HG02943 (cell line): ENCODE measurements around the gene RBM28.

Experiments used
- ATAC-seq: cut with Tn5 transposase; IDR thresholded peaks from one replicate; pipeline ENCODE4 v1.9.1; 2021; ENCODE audit warnings: mild to moderate bottlenecking, low read depth, moderate library complexity; ENCODE audit not compliant: unreplicated experiment

Gene RBM28

GRCh38 chr7:128373606-128374005 is 29.9 kb upstream of the RBM28 start:
- no peak for ATAC-seq

GRCh38 chr7:128370491-128370890 is 26.8 kb upstream of the RBM28 start:
- no peak for ATAC-seq

GRCh38 chr7:128366986-128367385 is 23.3 kb upstream of the RBM28 start:
- ATAC-seq, result no peak

- no peak for ATAC-seq
Observed at GRCh38 chr7:128366300-128366699, 22.6 kb upstream of the RBM28 start.

GRCh38 chr7:128365432-128365831 is 21.7 kb upstream of the RBM28 start:
- no peak for ATAC-seq

- no peak for ATAC-seq
Observed at GRCh38 chr7:128364166-128364870, 20.6 kb upstream of the RBM28 start.

GRCh38 chr7:128363261-128363721 is 19.6 kb upstream of the RBM28 start:
- ATAC-seq, result no peak

GRCh38 chr7:128362670-128363069 is 19.0 kb upstream of the RBM28 start:
- no peak for ATAC-seq

GRCh38 chr7:128361411-128362379 is 18.0 kb upstream of the RBM28 start, which contains the start of gene PRRT4:
Gene PRRT4 (minus strand): TSS chr7:128361690.
- ATAC-seq, result no peak

GRCh38 chr7:128360359-128360678 is 16.6 kb upstream of the RBM28 start:
- no peak for ATAC-seq

- no peak for ATAC-seq
Observed at GRCh38 chr7:128359939-128360338, 16.2 kb upstream of the RBM28 start.

GRCh38 chr7:128359336-128359735 is 15.6 kb upstream of the RBM28 start:
- no peak for ATAC-seq

- ATAC-seq, result no peak
Observed at GRCh38 chr7:128358233-128358632, 14.5 kb upstream of the RBM28 start.

GRCh38 chr7:128357217-128357613 is 13.5 kb upstream of the RBM28 start:
- no peak for ATAC-seq

- no peak for ATAC-seq
Observed at GRCh38 chr7:128356546-128357216, 13.0 kb upstream of the RBM28 start.

GRCh38 chr7:128353610-128354009 is 9.9 kb upstream of the RBM28 start:
- ATAC-seq, result no peak

GRCh38 chr7:128353189-128353588 is 9.5 kb upstream of the RBM28 start:
- no peak for ATAC-seq

- no peak for ATAC-seq
Observed at GRCh38 chr7:128352636-128353035, 8.9 kb upstream of the RBM28 start.

GRCh38 chr7:128352153-128352537 is 8.4 kb upstream of the RBM28 start:
- ATAC-seq, result no peak

GRCh38 chr7:128351296-128352152 is 7.8 kb upstream of the RBM28 start:
- no peak for ATAC-seq
